GM12875 (cell line): ENCODE measurements around the gene UPF1.
"Not testable (repeated sequence)": the region's sequence is repeated elsewhere in the genome, so short reads cannot be mapped to it uniquely, and the experiment has no call there.

Source experiments
- H3K4me3 ChIP-seq: one replicate; pipeline ENCODE4 v1.5.1; 2011; ENCODE audit warnings: low read depth, low read length, control low read depth
- TF ChIP-seq, protein P1 (sequence below): IDR thresholded peaks from 2 replicates; pipeline ENCODE4 v1.5.1; 2011; ENCODE audit warnings: low read depth, mild to moderate bottlenecking, control low read depth, inconsistent platforms, low read length, moderate library complexity, borderline replicate concordance; ENCODE audit not compliant: insufficient read depth

Gene UPF1

DNA sequence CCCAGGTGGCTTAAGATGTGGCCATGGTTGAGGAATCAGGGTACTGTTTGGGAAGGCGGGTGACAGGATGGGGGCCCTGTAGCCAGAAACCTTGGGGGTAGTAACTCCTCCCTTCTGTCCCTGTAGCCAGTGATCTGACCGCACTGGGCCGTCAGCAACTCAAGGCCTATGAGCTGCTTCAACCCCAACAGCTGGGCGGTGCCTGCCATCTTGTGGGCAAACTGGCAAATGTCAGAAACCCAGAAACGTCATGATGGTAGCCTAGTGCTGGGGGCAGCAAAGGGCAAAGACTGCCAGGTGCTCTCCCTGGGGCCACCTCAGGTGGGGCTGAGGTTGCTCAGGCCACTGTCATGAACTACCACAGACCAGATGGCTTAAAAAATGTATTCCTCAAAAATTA is 83.9 kb downstream of the UPF1 start:
- TF ChIP-seq, protein P1, sequence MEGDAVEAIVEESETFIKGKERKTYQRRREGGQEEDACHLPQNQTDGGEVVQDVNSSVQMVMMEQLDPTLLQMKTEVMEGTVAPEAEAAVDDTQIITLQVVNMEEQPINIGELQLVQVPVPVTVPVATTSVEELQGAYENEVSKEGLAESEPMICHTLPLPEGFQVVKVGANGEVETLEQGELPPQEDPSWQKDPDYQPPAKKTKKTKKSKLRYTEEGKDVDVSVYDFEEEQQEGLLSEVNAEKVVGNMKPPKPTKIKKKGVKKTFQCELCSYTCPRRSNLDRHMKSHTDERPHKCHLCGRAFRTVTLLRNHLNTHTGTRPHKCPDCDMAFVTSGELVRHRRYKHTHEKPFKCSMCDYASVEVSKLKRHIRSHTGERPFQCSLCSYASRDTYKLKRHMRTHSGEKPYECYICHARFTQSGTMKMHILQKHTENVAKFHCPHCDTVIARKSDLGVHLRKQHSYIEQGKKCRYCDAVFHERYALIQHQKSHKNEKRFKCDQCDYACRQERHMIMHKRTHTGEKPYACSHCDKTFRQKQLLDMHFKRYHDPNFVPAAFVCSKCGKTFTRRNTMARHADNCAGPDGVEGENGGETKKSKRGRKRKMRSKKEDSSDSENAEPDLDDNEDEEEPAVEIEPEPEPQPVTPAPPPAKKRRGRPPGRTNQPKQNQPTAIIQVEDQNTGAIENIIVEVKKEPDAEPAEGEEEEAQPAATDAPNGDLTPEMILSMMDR, result 0 out of 2 replicates have a peak, but pooled peaks have one; percentile 22
- no peak overlapping the region for H3K4me3 ChIP-seq

DNA sequence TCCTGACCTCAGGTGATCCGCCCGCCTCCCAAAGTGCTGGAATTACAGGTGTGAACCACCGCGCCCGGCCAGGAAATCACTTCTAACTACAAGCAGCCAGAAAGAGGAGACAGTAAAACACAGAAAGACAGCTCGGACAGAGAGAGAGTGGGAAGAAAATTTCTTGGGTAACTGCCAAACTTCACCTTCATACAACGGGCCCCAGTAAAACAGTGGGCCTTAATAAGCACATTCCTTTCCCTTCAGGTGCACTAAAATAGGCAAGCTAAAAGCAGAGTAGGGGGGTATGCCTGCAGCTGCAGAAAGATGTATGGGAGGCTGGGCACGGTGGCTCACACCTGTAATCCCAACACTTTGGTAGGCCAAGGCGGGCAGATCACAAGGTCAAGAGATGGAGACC is 85.8 kb downstream of the UPF1 start:
- H3K4me3 ChIP-seq, result not testable (repeated sequence)
